GM23338 (cell line): ENCODE results near the gene ALDH7A1.

Experiments
- CREB1 ChIP-seq: fragments of 250-450 bp; sonication (Bioruptor Pico); IDR thresholded peaks from 2 replicates; pipeline ENCODE4 v1.5.0; 2020; ENCODE audit warnings: low read depth, mild to moderate bottlenecking, moderate library complexity
- CTCF ChIP-seq, 2 experiments: fragments of 200-600 bp in 1 of 2; sonication (generic) in 1 of 2; conservative IDR thresholded peaks; 2 replicates each; pipeline versions ENCODE4 v1.5.1 to v1.6.1; 2016 to 2017; ENCODE audit warnings: antibody characterized with exemption in 2 of 2, low read depth in 2 of 2, mild to moderate bottlenecking in 2 of 2, moderate library complexity in 1 of 2
- ETS1 ChIP-seq: IDR thresholded peaks from 2 replicates; pipeline ENCODE4 v1.6.1; 2016; ENCODE audit warnings: antibody characterized with exemption
- EZH2 ChIP-seq: fragments of 200-600 bp; sonication (generic); IDR thresholded peaks from one replicate; pipeline ENCODE4 v1.8.0; 2017; ENCODE audit warnings: antibody characterized with exemption, mild to moderate bottlenecking, low read depth; ENCODE audit not compliant: unreplicated experiment
- EZH2phosphoT487 ChIP-seq: fragments of 200-600 bp; sonication (generic); IDR thresholded peaks from one replicate; pipeline ENCODE4 v1.8.1; 2018; ENCODE audit warnings: antibody characterized with exemption; ENCODE audit not compliant: unreplicated experiment
- JUNB ChIP-seq: IDR thresholded peaks from one replicate; pipeline ENCODE4 v1.6.1; 2016; ENCODE audit warnings: antibody characterized with exemption; ENCODE audit not compliant: unreplicated experiment
- NANOG ChIP-seq: IDR thresholded peaks from 2 replicates; pipeline ENCODE4 v1.6.1; 2016; ENCODE audit warnings: antibody characterized with exemption, borderline replicate concordance
- POLR2AphosphoS5 ChIP-seq: IDR thresholded peaks from 2 replicates; pipeline ENCODE4 v1.6.1; 2016; ENCODE audit warnings: antibody characterized with exemption, low read depth
- REST ChIP-seq: IDR thresholded peaks from one replicate; pipeline ENCODE4 v1.6.1; 2018; ENCODE audit warnings: antibody characterized with exemption; ENCODE audit not compliant: unreplicated experiment
- STAT1 ChIP-seq: IDR thresholded peaks from one replicate; pipeline ENCODE4 v1.6.1; 2016; ENCODE audit warnings: antibody characterized with exemption; ENCODE audit not compliant: unreplicated experiment
- ZNF114 ChIP-seq: fragments of 250-450 bp; sonication (Bioruptor Pico); IDR thresholded peaks from 2 replicates; pipeline ENCODE4 v1.5.0; 2020; ENCODE audit warnings: mild to moderate bottlenecking, moderate library complexity
- ZNF331 ChIP-seq: fragments of 250-450 bp; sonication (Bioruptor Pico); IDR thresholded peaks from 2 replicates; pipeline ENCODE4 v1.5.0; 2020; ENCODE audit warnings: low read depth, mild to moderate bottlenecking, moderate library complexity
- ZNF462 ChIP-seq: fragments of 250-450 bp; sonication (Bioruptor Pico); IDR thresholded peaks from 2 replicates; pipeline ENCODE4 v1.5.0; 2020; ENCODE audit warnings: mild to moderate bottlenecking, moderate library complexity

- no peak for TF ChIP-seq CTCF (conservative IDR thresholded peaks at IDR 0.05; ENCODE audit: low read depth in 2 of 2)
- TF ChIP-seq REST, result no peak
- no peak for TF ChIP-seq NANOG
- no peak for TF ChIP-seq EZH2
- TF ChIP-seq EZH2phosphoT487, result no peak
- TF ChIP-seq ZNF114 (CRISPR knock-in tag), result no peak
- no peak for TF ChIP-seq POLR2AphosphoS5
- no peak for TF ChIP-seq ZNF331 (CRISPR knock-in tag)
- no peak for TF ChIP-seq ZNF462 (CRISPR knock-in tag)
- TF ChIP-seq CREB1 (CRISPR knock-in tag), result no peak
- no peak for TF ChIP-seq ETS1
- no peak for TF ChIP-seq JUNB
- TF ChIP-seq STAT1, result no peak
These were observed 86.6 kb downstream of the ALDH7A1 start for GRCh38 chr5:126508251-126508961.
